ENCODE data around the gene ZNF273.
"Not testable (repeated sequence)": the region's sequence is repeated elsewhere in the genome, so short reads cannot be mapped to it uniquely, and the experiment has no call there.

Gene ZNF273

DNA sequence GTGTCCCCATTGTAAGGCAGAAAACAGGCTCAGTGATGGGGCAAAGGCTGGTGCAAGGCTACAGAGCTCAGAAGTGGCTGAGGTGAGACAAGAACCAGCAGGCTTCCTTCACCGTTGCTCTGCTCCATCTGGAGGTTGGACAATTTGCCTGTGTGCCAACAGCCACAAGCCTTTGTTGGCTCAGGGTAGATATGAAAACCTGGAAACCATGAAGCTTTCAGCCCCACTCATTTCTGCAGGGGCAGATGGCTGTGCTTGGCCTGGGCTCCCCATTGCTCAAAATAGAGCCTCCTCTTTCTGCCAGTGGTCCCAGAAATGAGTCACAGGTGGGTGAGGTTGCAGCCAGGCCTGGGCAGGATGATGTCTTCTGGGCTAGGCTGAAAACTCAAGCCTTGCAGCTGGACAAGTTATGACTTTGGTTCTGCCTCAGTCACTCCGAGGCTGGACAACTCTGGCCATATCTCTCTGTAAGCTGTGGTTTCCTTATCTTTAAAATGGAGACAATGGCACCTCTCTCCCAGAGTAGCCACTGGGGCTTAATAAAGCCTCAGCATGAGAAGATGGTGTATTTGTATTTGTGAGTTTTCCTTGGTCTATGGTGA is 12.2 kb upstream of the ZNF273 start:
- no peak for DNase-seq

DNA sequence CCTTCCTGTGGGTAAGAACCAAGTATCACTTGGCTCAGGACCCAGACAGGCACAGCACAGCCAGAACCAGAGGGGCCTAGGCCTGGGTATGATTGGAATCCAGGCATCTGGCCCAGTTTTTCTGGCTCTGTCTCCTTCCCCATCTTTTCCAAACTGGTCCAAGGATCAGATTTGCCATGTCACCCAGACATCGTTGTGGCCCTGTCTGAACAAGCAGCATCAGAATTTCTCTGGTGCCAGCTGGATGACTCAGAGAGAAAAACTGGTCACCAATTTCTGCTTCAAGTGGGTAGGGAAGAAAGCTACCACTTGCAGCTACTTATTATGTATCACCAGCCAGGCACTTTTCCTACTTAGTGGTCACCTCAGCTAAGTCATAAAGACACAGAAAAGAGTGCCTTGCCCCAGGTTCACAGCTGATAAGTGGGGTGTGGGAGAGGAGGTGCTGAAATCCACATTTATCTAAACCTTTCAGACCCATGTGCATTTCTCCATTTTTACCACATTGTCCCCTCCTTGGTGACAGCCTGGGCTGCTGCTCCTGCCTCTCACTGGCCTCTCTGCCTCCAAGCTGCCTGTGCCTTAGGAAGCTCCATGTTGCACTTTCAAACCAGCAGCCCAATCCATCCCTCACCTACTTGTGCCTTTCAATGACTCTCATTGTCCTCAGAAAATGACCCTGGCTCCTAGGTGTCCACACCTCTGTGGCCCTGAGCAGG is 11.6 kb upstream of the ZNF273 start:
- not testable (repeated sequence) for DNase-seq

DNA sequence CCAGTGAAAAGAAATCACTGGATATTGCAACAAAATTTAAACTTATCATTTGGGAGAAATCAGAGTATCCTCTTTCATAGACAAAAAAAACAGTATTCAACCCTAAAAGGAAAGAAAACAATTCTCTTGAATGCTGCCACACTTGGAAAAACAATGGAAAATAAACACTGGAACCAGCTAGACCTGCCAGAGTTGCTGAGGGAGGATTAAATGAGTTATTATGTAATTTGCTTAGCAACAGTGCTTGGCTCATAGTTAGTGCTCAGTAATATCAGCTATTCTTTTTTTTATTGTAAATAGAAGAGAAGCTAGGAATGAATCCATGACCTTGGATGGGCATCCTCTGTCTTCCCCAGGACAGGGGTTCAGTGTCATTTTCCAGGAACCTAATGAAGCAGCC is 11.0 kb upstream of the ZNF273 start:
- DNase-seq: no peak

DNA sequence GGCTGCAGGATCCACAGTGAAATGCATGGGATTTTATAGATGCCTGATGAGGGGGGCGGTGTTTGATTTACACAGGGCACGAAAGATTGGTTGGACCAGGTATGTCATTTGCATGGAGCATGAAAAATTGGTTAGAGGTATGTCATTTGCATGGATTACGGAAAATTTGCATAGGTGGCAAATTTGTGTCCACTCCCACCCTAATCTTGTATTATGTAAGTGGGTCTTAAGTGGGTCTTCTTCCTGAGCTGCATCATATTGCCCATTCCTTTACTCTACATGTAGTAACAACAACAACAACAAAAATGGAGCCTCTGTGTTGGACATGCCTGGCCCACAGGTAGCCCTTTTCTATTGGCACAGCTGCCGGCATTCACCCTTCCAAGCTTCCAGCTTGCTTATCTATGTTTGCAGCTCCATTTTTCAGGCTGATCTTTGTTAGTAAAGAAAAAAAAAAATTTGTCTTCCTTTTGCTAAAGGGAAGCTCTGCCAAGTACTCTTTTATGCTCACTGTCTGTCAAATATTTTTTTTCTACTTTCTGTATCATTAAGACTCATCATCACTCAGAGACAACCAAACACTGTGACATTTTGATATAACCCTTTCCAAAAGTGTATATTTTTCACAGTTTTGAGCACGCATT is 10.3 kb upstream of the ZNF273 start:
- DNase-seq: no peak

DNA sequence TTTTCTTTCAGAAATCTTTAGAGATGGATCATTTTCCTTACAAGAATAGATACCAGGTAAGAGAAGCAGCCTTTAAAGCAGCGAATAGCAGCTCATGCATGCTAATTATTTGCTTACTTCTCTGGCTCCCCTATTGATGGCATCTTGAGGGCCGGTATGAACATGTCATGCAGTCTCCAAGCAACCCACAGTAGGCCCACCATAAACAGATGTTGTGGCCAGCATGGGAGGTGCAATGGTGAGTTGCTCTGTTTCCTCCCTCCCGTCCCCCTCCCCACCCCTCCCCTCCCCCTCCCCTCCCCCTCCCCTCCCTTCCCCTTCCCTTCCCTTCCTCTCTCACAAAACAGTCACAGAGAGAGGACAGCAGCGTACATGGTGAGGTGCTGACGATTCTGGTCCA is 9.7 kb upstream of the ZNF273 start:
- DNase-seq: no peak

DNA sequence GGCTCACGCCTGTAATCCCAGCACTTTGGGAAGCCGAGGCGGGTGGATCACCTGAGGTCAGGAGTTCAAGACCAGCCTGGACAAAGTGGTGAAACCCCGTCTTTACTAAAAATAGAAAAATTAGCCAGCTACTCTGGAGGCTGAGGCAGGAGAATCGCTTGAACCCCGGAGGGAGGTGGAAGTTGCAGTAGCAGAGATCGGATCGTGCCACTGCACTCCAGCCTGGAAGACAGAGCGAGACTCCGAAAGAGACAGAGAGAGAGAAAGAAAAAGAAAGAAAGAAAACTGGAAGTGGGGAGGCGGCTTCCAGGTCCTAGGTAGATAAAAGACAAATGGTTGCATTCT is 640 bp upstream of the ZNF273 start:
- DNase-seq: not testable (repeated sequence)

DNA sequence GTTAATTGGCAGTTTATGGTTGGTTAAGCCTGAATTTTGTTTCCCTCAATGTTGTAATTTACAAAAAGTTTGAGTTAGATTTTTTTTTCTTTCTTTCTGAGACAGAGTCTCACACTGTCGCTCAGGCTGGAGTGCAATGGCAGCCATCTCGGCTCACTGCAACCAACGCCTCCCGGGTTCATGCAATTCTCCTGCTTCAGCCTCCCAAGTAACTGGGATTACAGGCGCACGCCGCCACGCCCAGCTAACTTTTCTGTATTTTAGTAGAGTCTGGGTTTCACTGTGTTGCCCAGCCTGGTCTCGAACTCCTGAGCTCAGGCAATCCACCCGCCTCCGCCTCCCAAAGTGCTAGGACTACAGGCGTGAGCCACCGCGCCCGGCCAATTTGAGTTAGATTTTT is 935 bp downstream of the ZNF273 start:
- DNase-seq: no peak

DNA sequence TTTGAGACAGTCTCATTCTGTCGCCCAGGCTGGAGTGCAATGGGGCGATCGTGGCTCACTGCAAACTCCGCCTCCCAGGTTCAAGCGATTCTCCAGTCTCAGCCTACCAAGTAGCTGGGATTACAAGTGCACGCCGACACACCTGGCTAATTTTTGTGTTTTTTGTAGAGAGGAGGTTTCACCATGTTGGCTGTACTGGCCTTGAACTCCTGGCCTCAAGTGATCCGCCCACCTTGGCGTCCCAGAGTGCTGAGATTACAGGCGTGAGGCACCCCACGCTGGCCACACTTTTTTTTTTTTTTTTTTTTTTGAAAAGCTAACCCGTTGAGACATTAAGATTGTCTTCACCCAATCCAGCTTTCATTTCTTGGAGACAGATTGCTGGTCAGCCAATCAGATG is 2.1 kb downstream of the ZNF273 start:
- DNase-seq: no peak

DNA sequence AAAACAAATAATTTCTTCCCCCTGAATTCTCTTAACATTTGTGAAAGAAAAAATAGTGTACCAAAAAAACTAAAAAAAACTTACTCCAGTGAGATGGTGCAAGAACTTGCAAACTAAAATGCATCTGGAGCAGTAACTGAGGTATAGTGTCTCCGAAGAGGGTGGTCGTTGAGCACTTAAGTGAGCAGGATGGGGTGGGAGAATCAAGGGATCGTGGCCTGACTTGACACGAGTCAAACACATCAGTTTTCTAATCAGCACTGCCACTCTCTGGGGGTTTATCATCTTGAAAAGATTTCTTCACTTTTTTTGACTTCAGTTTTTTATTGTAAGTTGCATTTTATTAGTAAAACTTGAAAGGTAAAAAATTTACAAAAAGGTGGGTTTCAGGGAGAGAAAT is 2.5 kb downstream of the ZNF273 start:
- no peak for DNase-seq

DNA sequence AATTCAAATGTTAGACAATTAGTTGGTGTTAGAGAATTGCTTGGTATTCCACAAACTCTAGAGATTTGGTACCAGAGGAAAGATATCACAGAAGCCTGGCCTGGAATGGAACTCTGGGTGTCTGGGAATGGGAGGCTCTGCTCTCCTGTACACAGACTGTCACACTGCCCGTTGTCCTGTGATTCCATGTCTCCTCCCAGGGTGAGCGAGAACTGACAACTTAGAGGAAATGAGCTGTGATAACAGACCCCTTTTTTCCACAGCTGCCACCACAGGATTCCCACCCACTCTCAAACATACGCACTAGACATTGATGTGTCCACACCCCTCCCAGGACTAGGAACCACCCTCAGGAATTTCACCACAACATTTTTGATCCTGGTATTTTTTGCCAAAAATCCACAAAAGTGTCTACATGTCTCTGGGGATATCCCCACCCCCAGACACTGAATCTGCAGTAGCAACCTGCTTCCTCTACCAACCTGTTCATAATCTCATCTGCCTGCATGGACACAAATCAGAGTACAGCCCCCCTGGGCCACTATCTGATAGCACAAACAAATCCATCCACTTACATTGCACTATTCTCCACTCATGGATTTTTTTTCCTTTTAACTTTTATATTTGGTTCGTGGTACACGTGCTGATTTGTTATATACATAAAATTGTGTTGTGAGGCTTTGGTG is 4.7 kb downstream of the ZNF273 start:
- DNase-seq: no peak

DNA sequence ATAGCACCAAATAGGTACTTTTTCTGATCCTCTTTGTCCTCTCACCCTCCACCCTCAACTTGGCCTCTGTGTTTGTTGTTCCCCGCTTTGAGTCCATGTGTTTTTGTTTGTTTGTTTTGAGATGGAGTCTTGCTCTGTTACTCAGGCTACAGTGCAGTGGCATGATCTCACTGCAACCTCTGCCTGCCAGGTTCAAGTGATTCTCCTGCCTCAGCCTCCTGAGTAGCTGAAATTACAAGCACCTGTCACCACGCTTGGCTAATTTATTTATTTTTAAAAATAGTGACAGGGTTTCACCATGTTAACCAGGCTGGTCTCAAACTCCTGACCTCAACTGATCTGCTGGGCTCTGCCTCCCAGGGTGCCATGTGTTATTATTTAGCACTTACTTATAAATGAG is 5.3 kb downstream of the ZNF273 start:
- no peak for DNase-seq

DNA sequence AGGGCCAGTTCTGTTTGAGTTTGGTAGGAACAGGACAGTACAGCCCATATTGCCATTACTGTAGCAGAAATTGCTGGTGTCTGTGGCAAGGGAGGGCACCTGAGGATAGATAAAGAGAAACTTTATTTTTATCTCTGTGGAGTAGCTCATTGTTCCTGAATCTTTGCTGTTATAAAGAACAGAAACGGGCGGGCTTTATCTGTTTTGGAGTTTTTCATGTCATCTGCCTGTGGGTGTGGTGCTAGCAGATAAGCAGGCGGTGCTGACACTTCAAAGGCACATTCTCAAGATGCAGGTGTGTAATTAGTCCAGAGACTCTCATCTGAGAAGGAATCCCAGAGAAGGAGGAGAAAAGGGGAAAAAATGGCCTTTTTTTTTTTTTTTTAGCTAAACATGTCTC is 11.5 kb downstream of the ZNF273 start:
- no peak for DNase-seq

DNA sequence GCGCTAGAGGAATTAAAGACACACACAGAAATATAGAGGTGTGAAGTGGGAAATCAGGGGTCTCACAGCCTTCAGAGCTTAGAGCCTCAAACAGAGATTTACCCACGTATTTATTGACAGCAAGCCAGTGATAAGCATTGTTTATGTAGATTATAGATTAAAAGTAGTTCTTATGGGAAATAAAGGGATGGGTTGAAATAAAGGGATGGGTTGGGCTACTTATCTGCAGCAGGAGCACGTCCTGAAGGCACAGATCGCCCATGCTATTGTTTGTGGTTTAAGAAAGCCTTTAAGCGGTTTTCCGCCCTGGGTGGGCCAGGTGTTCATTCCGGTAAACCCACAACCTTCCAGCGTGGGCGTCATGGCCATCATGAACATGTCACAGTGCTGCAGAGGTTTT is 12.2 kb downstream of the ZNF273 start:
- not testable (repeated sequence) for DNase-seq

DNA sequence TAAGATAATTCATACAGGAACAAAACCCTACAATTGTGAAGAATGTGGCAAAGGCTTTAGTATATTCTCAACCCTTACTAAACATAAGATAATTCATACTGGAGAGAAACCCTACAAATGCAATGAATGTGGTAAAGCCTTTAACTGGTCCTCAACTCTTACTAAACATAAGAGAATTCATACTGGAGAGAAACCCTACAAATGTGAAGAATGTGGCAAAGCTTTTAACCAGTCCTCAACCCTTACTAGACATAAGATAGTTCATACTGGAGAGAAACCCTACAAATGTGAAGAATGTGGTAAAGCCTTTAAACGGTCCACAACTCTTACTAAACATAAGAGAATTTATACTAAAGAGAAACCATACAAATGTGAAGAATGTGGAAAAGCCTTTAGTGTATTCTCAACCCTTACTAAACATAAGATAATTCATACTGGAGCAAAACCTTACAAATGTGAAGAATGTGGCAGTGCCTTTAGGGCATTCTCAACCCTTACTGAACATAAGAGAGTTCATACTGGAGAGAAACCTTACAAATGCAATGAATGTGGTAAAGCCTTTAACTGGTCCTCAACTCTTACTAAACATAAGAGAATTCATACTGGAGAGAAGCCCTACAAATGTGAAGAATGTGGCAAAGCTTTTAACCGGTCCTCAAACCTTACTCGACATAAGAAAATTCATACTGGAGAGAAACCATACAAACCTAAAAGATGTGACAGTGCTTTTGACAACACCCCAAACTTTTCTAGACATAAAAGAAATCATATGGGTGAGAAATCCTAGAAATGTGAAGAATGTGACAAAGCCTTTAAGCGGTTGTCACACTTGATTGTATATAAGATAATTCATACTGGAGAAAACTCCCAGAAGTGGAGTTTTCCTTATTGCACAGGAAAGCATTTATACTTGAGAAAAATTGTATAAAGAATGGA is 25.4 kb downstream of the ZNF273 start:
- not testable (repeated sequence) for DNase-seq

DNA sequence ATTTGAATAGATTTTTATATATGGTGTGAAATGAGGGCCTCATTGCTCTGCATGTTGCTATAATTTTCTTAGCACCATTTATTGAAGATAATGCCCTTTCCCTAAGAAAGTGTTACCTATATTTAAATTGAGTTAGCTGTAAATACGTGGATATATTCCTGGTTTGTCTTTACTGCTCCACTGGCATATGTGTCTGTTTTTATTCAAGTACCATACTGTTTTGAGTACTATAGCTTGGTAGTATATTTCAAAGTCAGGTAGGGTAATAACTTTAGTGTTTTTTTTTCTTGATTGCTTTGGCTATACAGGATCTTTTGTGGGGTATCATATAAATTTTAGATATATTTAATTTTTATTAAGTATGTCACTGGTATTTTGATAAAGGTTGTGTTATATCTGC is 31.4 kb downstream of the ZNF273 start:
- no peak for DNase-seq

DNA sequence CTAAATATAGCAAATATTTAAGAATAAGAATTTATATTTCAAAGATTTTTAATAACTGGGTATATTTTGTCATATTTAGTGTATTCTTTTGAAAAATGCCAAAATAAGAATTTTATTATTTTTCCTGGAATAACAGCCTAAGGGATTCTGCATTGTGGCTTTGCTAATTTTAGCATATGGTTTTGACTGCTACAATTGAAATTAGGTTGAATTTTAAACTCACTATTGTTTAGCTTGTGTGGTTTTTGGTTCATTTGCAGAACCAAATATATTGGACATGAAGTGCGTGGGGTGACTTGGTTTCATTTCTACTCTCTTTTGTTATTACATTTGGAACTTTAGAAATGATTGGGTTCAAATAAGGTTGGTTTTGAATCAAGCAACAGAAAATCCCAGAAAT is 35.5 kb downstream of the ZNF273 start:
- DNase-seq: no peak

DNA sequence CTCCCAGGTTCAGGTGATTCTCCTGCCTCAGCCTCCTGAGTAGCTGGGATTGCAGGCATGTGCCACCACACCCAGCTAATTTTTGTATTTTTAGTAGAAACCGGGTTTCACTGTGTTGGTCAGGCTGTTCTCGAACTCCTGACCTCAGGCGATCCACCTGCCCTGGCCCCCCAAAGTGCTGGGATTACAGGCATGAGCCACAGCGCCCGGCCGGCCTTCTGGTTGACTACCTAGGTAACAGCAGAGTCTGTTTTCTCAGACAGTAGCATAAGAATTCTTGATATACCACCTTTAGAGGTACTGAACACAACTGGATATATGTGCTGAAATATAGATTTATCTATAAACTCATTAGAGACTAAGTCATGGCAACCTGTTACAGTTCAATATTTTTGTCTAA is 36.9 kb downstream of the ZNF273 start:
- DNase-seq: not testable (repeated sequence)

DNA sequence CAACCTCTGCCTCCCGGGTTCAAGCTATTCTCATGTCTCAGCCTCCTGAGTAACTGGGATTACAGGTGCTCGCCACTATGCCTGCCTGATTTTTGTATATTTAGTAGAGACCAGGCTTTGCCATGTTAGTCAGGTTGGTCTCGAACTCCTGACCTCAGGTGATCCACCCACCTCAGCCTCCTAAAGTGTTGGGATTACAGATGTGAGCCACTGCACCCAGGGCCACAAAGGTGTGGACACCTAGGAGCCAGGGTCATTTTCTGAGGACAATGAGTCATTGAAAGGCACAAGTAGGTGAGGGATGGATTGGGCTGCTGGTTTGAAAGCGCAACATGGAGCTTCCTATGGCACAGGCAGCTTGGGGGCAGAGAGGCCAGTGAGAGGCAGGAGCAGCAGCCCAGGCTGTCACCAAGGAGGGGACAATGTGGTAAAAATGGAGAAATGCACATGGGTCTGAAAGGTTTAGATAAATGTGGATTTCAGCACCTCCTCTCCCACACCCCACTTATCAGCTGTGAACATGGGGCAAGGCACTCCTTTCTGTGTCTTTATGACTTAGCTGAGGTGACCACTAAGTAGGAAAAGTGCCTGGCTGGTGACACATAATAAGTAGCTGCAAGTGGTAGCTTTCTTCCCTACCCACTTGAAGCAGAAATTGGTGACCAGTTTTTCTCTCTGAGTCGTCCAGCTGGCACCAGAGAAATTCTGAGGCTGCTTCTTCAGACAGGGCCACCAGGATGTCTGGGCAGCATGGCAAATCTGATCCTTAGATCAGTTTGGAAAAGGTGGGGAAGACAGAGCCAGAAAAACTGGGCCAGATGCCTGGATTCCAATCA is 41.8 kb downstream of the ZNF273 start:
- DNase-seq: not testable (repeated sequence)

DNA sequence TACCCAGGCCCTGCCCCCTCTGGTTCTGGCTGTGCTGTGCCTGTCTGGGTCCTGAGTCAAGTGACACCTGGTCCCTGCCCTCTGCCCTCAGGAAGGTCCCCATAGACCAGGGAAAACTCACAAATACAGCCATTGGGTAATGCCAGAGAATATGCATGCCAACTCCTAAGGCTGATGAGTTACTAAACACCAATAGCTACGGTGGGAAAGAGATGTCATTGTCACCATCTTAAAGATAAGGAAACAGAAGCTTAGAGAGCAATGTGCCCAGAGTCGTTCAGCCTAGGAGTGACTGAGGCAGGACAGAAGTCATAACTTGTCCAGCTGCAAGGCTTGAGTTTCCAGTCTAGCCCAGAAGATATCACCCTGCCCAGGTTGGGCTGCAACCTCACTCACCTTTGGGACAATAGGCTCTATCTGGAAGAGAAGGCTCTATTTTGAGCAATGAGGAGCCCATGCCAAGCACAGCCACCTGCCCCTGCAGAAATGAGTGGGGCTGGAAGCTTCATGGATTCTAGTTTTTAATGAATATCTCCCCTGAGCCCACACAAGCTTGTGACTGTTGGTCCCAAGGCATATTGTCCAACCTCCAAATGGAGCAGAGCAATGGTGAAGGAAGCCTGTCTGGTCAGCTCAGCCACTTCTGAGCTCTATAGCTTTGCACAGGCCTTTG is 42.6 kb downstream of the ZNF273 start:
- DNase-seq: no peak

DNA sequence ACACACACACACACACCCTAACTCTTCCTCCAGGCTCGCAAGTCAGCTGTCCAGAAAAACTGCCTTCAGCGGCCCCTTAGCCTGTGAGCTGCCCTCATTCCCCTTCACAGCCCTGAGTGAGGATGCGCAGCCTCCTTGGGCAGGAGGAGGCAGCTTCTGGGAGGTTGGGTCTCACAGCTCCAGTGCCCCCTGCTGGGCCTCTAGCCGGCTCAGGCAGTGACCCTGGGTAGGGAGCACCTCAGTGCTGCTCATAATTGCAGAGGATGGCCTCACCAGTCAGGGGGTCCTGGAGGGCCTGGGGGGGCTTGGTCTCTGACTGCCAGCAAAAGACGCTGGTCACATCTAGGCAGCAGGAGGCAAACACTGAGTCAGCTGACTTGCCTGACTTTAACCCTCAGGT is 43.7 kb downstream of the ZNF273 start:
- no peak for DNase-seq

DNA sequence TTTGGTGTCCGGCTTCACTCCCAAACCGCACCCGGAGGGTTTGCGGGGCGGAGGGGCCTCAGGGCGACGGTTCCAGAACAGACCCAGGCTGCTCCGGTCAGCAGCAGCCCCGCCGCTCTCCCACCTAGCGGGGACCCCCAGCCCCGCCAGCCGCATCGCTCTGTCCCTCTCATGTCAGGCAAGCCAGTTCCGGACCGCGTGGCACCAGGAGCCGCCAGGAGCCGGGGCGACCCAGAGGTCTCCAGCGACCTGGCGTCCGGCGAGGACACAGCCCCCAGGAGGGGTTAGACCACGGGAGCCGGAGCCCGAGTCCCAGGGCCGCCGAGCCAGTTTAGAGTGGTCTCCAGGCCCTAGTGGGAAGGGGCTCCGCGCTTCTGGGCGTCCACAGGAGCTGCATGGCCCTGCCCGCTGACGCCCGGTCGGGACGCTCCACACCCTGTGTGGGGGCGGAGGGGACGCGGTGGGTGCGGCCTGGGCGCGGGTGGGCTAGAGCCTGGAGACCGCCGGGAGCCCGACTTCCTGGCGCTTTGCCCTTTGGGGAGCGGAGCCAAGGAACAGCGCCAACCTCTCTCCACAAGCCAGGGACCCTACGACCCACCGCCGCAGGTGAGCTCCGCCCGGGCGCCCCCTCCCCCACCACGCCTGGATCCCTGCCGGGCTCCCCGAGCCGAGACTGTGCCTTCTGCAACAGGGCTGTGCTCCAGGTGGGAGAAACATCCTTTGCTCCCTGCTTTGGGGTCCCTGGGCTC is 44.4 kb downstream of the ZNF273 start:
- DNase-seq: no peak
